Uterus (tissue), 4 donors: ENCODE measurements around the gene ZNF747. TPM values are rescaled to one million over a fixed set of nuclear protein-coding genes. Genes with fewer than 3 reads are reported as not detected.

Experiments
- DNase-seq, 2 donors: peaks; one replicate each; pipeline ENCODE4 v3.0.0-alpha.2; 2019 to 2020
- H3K27ac ChIP-seq, 2 donors: fragments of 200-600 bp; sonication (generic); 1 replicate in 1 of 2; 2 replicates in 1 of 2; pipeline ENCODE4 v1.5.1; 2016 to 2018
- H3K27me3 ChIP-seq, 2 donors: fragments of 200-600 bp; sonication (generic); one replicate each; pipeline ENCODE4 v1.5.1; 2018 to 2019; ENCODE audit warnings: control low read depth in 1 of 2
- H3K36me3 ChIP-seq, 2 donors: fragments of 200-600 bp; sonication (generic); one replicate each; pipeline ENCODE4 v1.5.1; 2019; ENCODE audit warnings: control low read depth in 1 of 2
- H3K4me1 ChIP-seq, 2 donors: fragments of 200-600 bp; sonication (generic); one replicate each; pipeline ENCODE4 v1.5.1; 2018 to 2019; ENCODE audit warnings: control low read depth in 1 of 2
- H3K4me3 ChIP-seq, 2 donors: fragments of 200-600 bp; sonication (generic); 1 replicate in 1 of 2; 2 replicates in 1 of 2; pipeline ENCODE4 v1.5.1; 2018 to 2019; ENCODE audit warnings: mild to moderate bottlenecking in 1 of 2
- H3K9me3 ChIP-seq, 2 donors: fragments of 200-600 bp; sonication (generic); one replicate each; pipeline ENCODE4 v1.5.1; 2019; ENCODE audit warnings: control low read depth in 1 of 2
- CTCF ChIP-seq, 4 experiments: fragments of 200-600 bp in 2 of 4; fragments of 450-650 bp in 2 of 4; sonication (generic) in 2 of 4; IDR thresholded peaks; one replicate each; pipeline ENCODE4 v1.5.1; 2016 to 2019; ENCODE audit warnings: antibody characterized with exemption in 4 of 4, mild to moderate bottlenecking in 2 of 4, moderate library complexity in 1 of 4
- POLR2A ChIP-seq, 2 donors: fragments of 450-650 bp; IDR thresholded peaks; one replicate each; pipeline ENCODE4 v1.6.1; 2016; ENCODE audit warnings: antibody characterized with exemption in 2 of 2, mild to moderate bottlenecking in 1 of 2, moderate library complexity in 1 of 2
- intact Hi-C: fragments of 100-400 bp; cut with DNase I; formaldehyde crosslinking; loops from one replicate; pipeline ENCODE4 v1.15.1; 2023; ENCODE audit warnings: low total_unique reads
- total RNA-seq, 4 donors: library from RNA; depleted of rRNA in 3 of 4; stranded (reverse); fragments of >200 nt in 3 of 4; gene quantifications; one replicate each; pipeline versions ENCODE4 v1.1.0 to v1.2.4, GENCODE V29; 2014 to 2023
- donor health status: DM: yes; HTN: yes; CAD: no.

Gene ZNF747
- total RNA-seq, 4 donors from 2014 or later, result 3.8 to 16.1 (median 10.2) TPM

GRCh38 chr16:30527635-30528178 lies 7.0 kb downstream of the ZNF747 start:
- Histone ChIP-seq H3K27ac (peak overlapping the region; percentile 96 to 100), H3K36me3 (no peaks in the 10 kb centered on the region), H3K4me1 (peaks cover 0 to 6% of the 10 kb centered on the region in 2 donors), H3K27me3 (no peaks in the 10 kb centered on the region), H3K9me3 (no peaks in the 10 kb centered on the region), H3K4me3 (peak overlapping the region; percentile 17 to 91)
- no peak for DNase-seq
- intact Hi-C loops, result no loop called here
- TF ChIP-seq CTCF (IDR thresholded peaks at IDR 0.05) (no peak), POLR2A (IDR thresholded peaks at IDR 0.05) (no peak)

GRCh38 chr16:30526823-30527634 lies 7.6 kb downstream of the ZNF747 start:
- Histone ChIP-seq H3K4me3 (peak overlapping the region; percentile 91 to 98), H3K4me1 (peaks cover 0 to 6% of the 10 kb centered on the region in 2 donors), H3K36me3 (no peaks in the 10 kb centered on the region), H3K27me3 (no peaks in the 10 kb centered on the region), H3K9me3 (no peaks in the 10 kb centered on the region), H3K27ac (peak overlapping the region; percentile 96 to 100)
- peak; percentile 98 to 99 for DNase-seq
- TF ChIP-seq POLR2A (IDR thresholded peaks at IDR 0.05) (peak in 1 of 2 donors; percentile 6), CTCF (IDR thresholded peaks at IDR 0.05) (peak in 3 of 4 experiments; percentile 37 to 51 (median 37))
- intact Hi-C loops, result no loop called here

- intact Hi-C loops, result no loop called here
Observed at GRCh38 chr16:30526137-30526822, 8.4 kb downstream of the ZNF747 start, which contains the start of gene ZNF768. ZNF768 (minus strand) TSS chr16:30526566; CDS start chr16:30526413, 153 bp downstream.

GRCh38 chr16:30525844-30526136 lies 8.9 kb downstream of the ZNF747 start:
- intact Hi-C loops, result no loop called here

More at GRCh38 chr16:30526137-30526822, 8.4 kb downstream of the ZNF747 start, which contains the start of gene ZNF768:
- TF ChIP-seq POLR2A (IDR thresholded peaks at IDR 0.05), result peak in 1 of 2 donors; percentile 21
- TF ChIP-seq CTCF (IDR thresholded peaks at IDR 0.05), result no peak
- peak within 1 kb of the TSS; percentile 91 to 98 for H3K4me3 ChIP-seq
- H3K9me3 ChIP-seq, result no peaks in the 10 kb centered on the region
- peak within 1 kb of the TSS; percentile 96 to 100 for H3K27ac ChIP-seq
- no peaks in the 10 kb centered on the region for H3K27me3 ChIP-seq
- H3K36me3 ChIP-seq, result no peaks in the 10 kb centered on the region
- peaks cover 0 to 6% of the 10 kb centered on the region in 2 donors for H3K4me1 ChIP-seq
- DNase-seq, result peak; percentile 49 to 50

More at GRCh38 chr16:30525844-30526136, 8.9 kb downstream of the ZNF747 start:
- H3K4me3 ChIP-seq, result peak overlapping the region; percentile 91 to 98
- TF ChIP-seq CTCF (IDR thresholded peaks at IDR 0.05), result no peak
- peak overlapping the region; percentile 96 to 100 for H3K27ac ChIP-seq
- H3K27me3 ChIP-seq, result no peaks in the 10 kb centered on the region
- H3K36me3 ChIP-seq, result no peaks in the 10 kb centered on the region
- peaks cover 0 to 6% of the 10 kb centered on the region in 2 donors for H3K4me1 ChIP-seq
- no peaks in the 10 kb centered on the region for H3K9me3 ChIP-seq
- no peak for DNase-seq
